ENCODE data around the gene DYRK4. TPM values are rescaled to one million over a fixed set of nuclear protein-coding genes. Genes with fewer than 3 reads are reported as not detected.

DYRK4 gene
- total RNA-seq, 1 donor from 2014 or later: 19.4 TPM

- Histone ChIP-seq H3K4me1 (peaks cover 21% of the 10 kb centered on the region), H3K27ac (no peak overlapping the region), H3K4me3 (no peak overlapping the region), H3K9me3 (no peaks in the 10 kb centered on the region), H3K27me3 (no peaks in the 10 kb centered on the region), H3K36me3 (no peaks in the 10 kb centered on the region)
- no peak for TF ChIP-seq CTCF (IDR thresholded peaks at IDR 0.05)
- TF ChIP-seq POLR2A (IDR thresholded peaks at IDR 0.05): no peak
- DNase-seq (ENCODE audit: extremely low spot score in 2 of 2): no peak
- intact Hi-C loops (cut with DNase I): no loop called here
Observed at GRCh38 chr12:4540170-4540569, 21.8 kb upstream of the DYRK4 start.

- intact Hi-C loops (cut with DNase I): no loop called here
- TF ChIP-seq POLR2A (IDR thresholded peaks at IDR 0.05): no peak
- no peaks in the 10 kb centered on the region for H3K27me3 ChIP-seq
- no peak overlapping the region for H3K4me3 ChIP-seq
- H3K36me3 ChIP-seq: no peaks in the 10 kb centered on the region
- no peak for DNase-seq (ENCODE audit: extremely low spot score in 2 of 2)
- no peaks in the 10 kb centered on the region for H3K9me3 ChIP-seq
- peaks cover 21% of the 10 kb centered on the region for H3K4me1 ChIP-seq
- no peak overlapping the region for H3K27ac ChIP-seq
Observed at GRCh38 chr12:4540638-4541037, 21.4 kb upstream of the DYRK4 start.

- intact Hi-C loops (cut with DNase I): no loop called here
- Histone ChIP-seq H3K9me3 (no peaks in the 10 kb centered on the region), H3K27me3 (no peaks in the 10 kb centered on the region), H3K4me3 (no peak overlapping the region), H3K36me3 (no peaks in the 10 kb centered on the region), H3K4me1 (no peaks in the 10 kb centered on the region), H3K27ac (no peak overlapping the region)
- DNase-seq (ENCODE audit: extremely low spot score in 2 of 2): no peak
- no peak for TF ChIP-seq POLR2AphosphoS5 (IDR thresholded peaks at IDR 0.05; ENCODE audit: insufficient read depth in 1 of 2, low read depth in 1 of 2)
- TF ChIP-seq POLR2A (IDR thresholded peaks at IDR 0.05): no peak
- no peak for TF ChIP-seq CTCF (IDR thresholded peaks at IDR 0.05)
Observed at GRCh38 chr12:4545195-4545594, 16.8 kb upstream of the DYRK4 start.

GRCh38 chr12:4552191-4552590 lies 9.8 kb upstream of the DYRK4 start:
- no peak for DNase-seq (ENCODE audit: extremely low spot score in 2 of 2)
- H3K9me3 ChIP-seq: no peaks in the 10 kb centered on the region
- intact Hi-C loops (cut with DNase I): no loop called here
- no peaks in the 10 kb centered on the region for H3K4me1 ChIP-seq
- H3K36me3 ChIP-seq: no peaks in the 10 kb centered on the region
- H3K4me3 ChIP-seq: no peak overlapping the region
- H3K27ac ChIP-seq: no peak overlapping the region
- H3K27me3 ChIP-seq: no peaks in the 10 kb centered on the region
- TF ChIP-seq POLR2AphosphoS5 (IDR thresholded peaks at IDR 0.05; ENCODE audit: insufficient read depth in 1 of 2, low read depth in 1 of 2) (no peak), CTCF (IDR thresholded peaks at IDR 0.05) (no peak), POLR2A (IDR thresholded peaks at IDR 0.05) (no peak)

GRCh38 chr12:4553943-4554342 lies 8.1 kb upstream of the DYRK4 start:
- TF ChIP-seq CTCF (IDR thresholded peaks at IDR 0.05) (no peak), POLR2A (IDR thresholded peaks at IDR 0.05) (no peak), POLR2AphosphoS5 (IDR thresholded peaks at IDR 0.05; ENCODE audit: insufficient read depth in 1 of 2, low read depth in 1 of 2) (no peak)
- Histone ChIP-seq H3K4me3 (no peak overlapping the region), H3K9me3 (no peaks in the 10 kb centered on the region), H3K27me3 (no peaks in the 10 kb centered on the region), H3K4me1 (no peaks in the 10 kb centered on the region), H3K36me3 (no peaks in the 10 kb centered on the region), H3K27ac (no peak overlapping the region)
- no peak for DNase-seq (ENCODE audit: extremely low spot score in 2 of 2)
- intact Hi-C loops (cut with DNase I): no loop called here

GRCh38 chr12:4555804-4556203 lies 6.2 kb upstream of the DYRK4 start:
- TF ChIP-seq CTCF (IDR thresholded peaks at IDR 0.05) (no peak), POLR2AphosphoS5 (IDR thresholded peaks at IDR 0.05; ENCODE audit: insufficient read depth in 1 of 2, low read depth in 1 of 2) (no peak), POLR2A (IDR thresholded peaks at IDR 0.05) (no peak)
- H3K27ac ChIP-seq: no peak overlapping the region

More at GRCh38 chr12:4555804-4556203, 6.2 kb upstream of the DYRK4 start:
- Histone ChIP-seq H3K4me1 (no peaks in the 10 kb centered on the region), H3K36me3 (no peaks in the 10 kb centered on the region), H3K4me3 (no peak overlapping the region), H3K27me3 (no peaks in the 10 kb centered on the region), H3K9me3 (no peaks in the 10 kb centered on the region)
- intact Hi-C loops (cut with DNase I): no loop called here
- no peak for DNase-seq (ENCODE audit: extremely low spot score in 2 of 2)
